Loucy (cell line): Measurements from ENCODE around the gene GDF7.

Experiments
- H2AFZ ChIP-seq: fragments of 200-600 bp; sonication (generic); 2 replicates; pipeline ENCODE4 v1.6.0; 2016; ENCODE audit warnings: antibody characterized with exemption, mild to moderate bottlenecking, low read length, moderate library complexity
- H3F3A ChIP-seq: fragments of 200-600 bp; 2 replicates; pipeline ENCODE4 v1.6.0; 2016; ENCODE audit warnings: antibody characterized with exemption, low read depth, mild to moderate bottlenecking
- H3K27me3 ChIP-seq: fragments of 200-600 bp; sonication (generic); 2 replicates; pipeline ENCODE4 v1.6.1; 2014; ENCODE audit warnings: low read length, mild to moderate bottlenecking; ENCODE audit not compliant: insufficient read depth, poor library complexity, severe bottlenecking
- H3K36me3 ChIP-seq: fragments of 200-600 bp; sonication (generic); 2 replicates; pipeline ENCODE4 v1.6.1; 2016; ENCODE audit warnings: low read length; ENCODE audit not compliant: insufficient read depth
- H3K4me1 ChIP-seq: fragments of 200-600 bp; sonication (generic); 2 replicates; pipeline ENCODE4 v1.5.1; 2014; ENCODE audit warnings: low read length, mild to moderate bottlenecking; ENCODE audit not compliant: insufficient read depth, poor library complexity, severe bottlenecking
- H3K4me2 ChIP-seq: fragments of 200-600 bp; sonication (generic); 2 replicates; pipeline ENCODE4 v1.6.0; 2014; ENCODE audit warnings: antibody characterized with exemption, low read length, low read depth, mild to moderate bottlenecking; ENCODE audit not compliant: poor library complexity, severe bottlenecking
- H3K4me3 ChIP-seq: fragments of 200-600 bp; sonication (generic); 2 replicates; pipeline ENCODE4 v1.5.1; 2014; ENCODE audit warnings: low read length, mild to moderate bottlenecking, mixed read lengths; ENCODE audit not compliant: poor library complexity, severe bottlenecking
- H3K79me2 ChIP-seq: fragments of 200-600 bp; sonication (generic); 2 replicates; pipeline ENCODE4 v1.6.1; 2014; ENCODE audit warnings: low read length; ENCODE audit not compliant: insufficient read depth
- H3K9ac ChIP-seq: fragments of 200-600 bp; sonication (generic); 2 replicates; pipeline ENCODE4 v1.6.0; 2014; ENCODE audit warnings: mild to moderate bottlenecking, low read depth, low read length, moderate library complexity; ENCODE audit not compliant: poor library complexity, severe bottlenecking
- H3K9me2 ChIP-seq: fragments of 200-600 bp; sonication (generic); replicated peaks from 2 replicates; pipeline ENCODE4 v1.6.1; 2016; ENCODE audit warnings: low read depth, low read length, mixed read lengths
- H3K9me3 ChIP-seq: fragments of 200-600 bp; sonication (generic); 2 replicates; pipeline ENCODE4 v1.6.1; 2014; ENCODE audit warnings: mild to moderate bottlenecking, antibody characterized with exemption, low read length, low read depth; ENCODE audit not compliant: insufficient read depth
- H4K20me1 ChIP-seq: fragments of 200-600 bp; sonication (generic); 2 replicates; pipeline ENCODE4 v1.6.0; 2014; ENCODE audit warnings: antibody characterized with exemption, low read length, mild to moderate bottlenecking; ENCODE audit not compliant: insufficient read depth, poor library complexity, severe bottlenecking
- CTCF ChIP-seq: fragments of 200-600 bp; sonication (generic); conservative IDR thresholded peaks from 2 replicates; pipeline ENCODE4 v1.5.1; 2014; ENCODE audit warnings: mild to moderate bottlenecking, antibody characterized with exemption, low read length
- EZH2phosphoT487 ChIP-seq: fragments of 200-600 bp; IDR thresholded peaks from 2 replicates; pipeline ENCODE4 v1.6.1; 2018; ENCODE audit warnings: antibody characterized with exemption, mild to moderate bottlenecking, moderate library complexity, borderline replicate concordance

Gene GDF7

GRCh38 chr2:20677301-20678085, 10.5 kb downstream of the GDF7 start:
- Histone ChIP-seq H4K20me1 (no peaks in the 10 kb centered on the region), H3K4me1 (peaks cover 3% of the 10 kb centered on the region), H3K27me3 (no peaks in the 10 kb centered on the region), H3K9me2 (no peaks in the 10 kb centered on the region), H3K9ac (no peak overlapping the region), H3K4me2 (no peak overlapping the region), H3K36me3 (no peaks in the 10 kb centered on the region), H2AFZ (no peak overlapping the region), H3K79me2 (no peaks in the 10 kb centered on the region), H3F3A (no peaks in the 10 kb centered on the region), H3K9me3 (no peaks in the 10 kb centered on the region), H3K4me3 (no peak overlapping the region)
- no peak; the same call in 1 of the 2 replicates for TF ChIP-seq CTCF
- TF ChIP-seq EZH2phosphoT487, result no peak

GRCh38 chr2:20678086-20678395, 11.1 kb downstream of the GDF7 start:
- TF ChIP-seq EZH2phosphoT487 (no peak), CTCF (no peak)
- Histone ChIP-seq H3K9ac (no peak overlapping the region), H3F3A (no peaks in the 10 kb centered on the region), H3K4me3 (no peak overlapping the region), H3K9me3 (no peaks in the 10 kb centered on the region), H3K36me3 (no peaks in the 10 kb centered on the region), H2AFZ (no peak overlapping the region), H4K20me1 (no peaks in the 10 kb centered on the region), H3K27me3 (no peaks in the 10 kb centered on the region), H3K79me2 (no peaks in the 10 kb centered on the region), H3K4me1 (peaks cover 5% of the 10 kb centered on the region), H3K9me2 (no peaks in the 10 kb centered on the region), H3K4me2 (no peak overlapping the region)

GRCh38 chr2:20678780-20679179, 11.8 kb downstream of the GDF7 start:
- Histone ChIP-seq H3K4me2 (no peak overlapping the region), H3K79me2 (no peaks in the 10 kb centered on the region), H3F3A (no peaks in the 10 kb centered on the region), H3K27me3 (no peaks in the 10 kb centered on the region), H3K4me1 (peaks cover 5% of the 10 kb centered on the region), H3K4me3 (no peak overlapping the region), H3K9me3 (no peaks in the 10 kb centered on the region), H3K9ac (no peak overlapping the region), H4K20me1 (no peaks in the 10 kb centered on the region), H3K36me3 (no peaks in the 10 kb centered on the region), H3K9me2 (no peaks in the 10 kb centered on the region), H2AFZ (no peak overlapping the region)
- TF ChIP-seq EZH2phosphoT487 (no peak), CTCF (no peak)
